ENCODE data around the gene RRP15. TPM values are rescaled to one million over a fixed set of nuclear protein-coding genes. Genes with fewer than 3 reads are reported as not detected.
"Not testable (repeated sequence)": the region's sequence is repeated elsewhere in the genome, so short reads cannot be mapped to it uniquely, and the experiment has no call there.

RRP15 gene
- total RNA-seq, 1 experiment from 2014 or later, result 83.1 TPM

GRCh38 chr1:218317061-218317460 is 32.0 kb downstream of the RRP15 start:
- Mint-ChIP-seq H3K4me3 (ENCODE audit: unreplicated experiment) (no peak overlapping the region), H3K4me1 (ENCODE audit: insufficient read depth, unreplicated experiment) (no peaks in the 10 kb centered on the region), H3K9me3 (ENCODE audit: unreplicated experiment) (no peaks in the 10 kb centered on the region), H3K27me3 (ENCODE audit: insufficient read depth, unreplicated experiment) (no peaks in the 10 kb centered on the region), H3K27ac (ENCODE audit: low read depth, unreplicated experiment) (no peak overlapping the region), H3K36me3 (ENCODE audit: insufficient read depth, unreplicated experiment) (peaks cover 56% of the 10 kb centered on the region)
- no TSS peak for BruUV-seq (replicated peaks)
- no peak for DNase-seq (ENCODE audit: unreplicated experiment)
- ChIA-PET CTCF (interaction anchor here (1.7 to 2.4 kb wide), 3 partner anchors 10 to 17 kb away, joined by 6 to 20 read pairs (median 14); no protein-coding TSS in a partner anchor), POLR2A (interaction anchor here (1.1 to 1.4 kb wide), 2 partner anchors 12 to 14 kb away, joined by 3 read pairs; no protein-coding TSS in a partner anchor)
- no peak for TF ChIP-seq CTCF (IDR thresholded peaks at IDR 0.05; ENCODE audit: unreplicated experiment)
- intact Hi-C loops (cut with micrococcal nuclease), result no loop called here

- CTCF ChIA-PET, result interaction anchor here (0.6 to 5.1 kb wide), 7 partner anchors 10 to 1492 kb away, joined by 3 to 31 read pairs (median 4); no protein-coding TSS in a partner anchor
- not testable (repeated sequence) for BruUV-seq (replicated peaks)
Observed at GRCh38 chr1:218320182-218320581, 35.1 kb downstream of the RRP15 start.

GRCh38 chr1:218322762-218323161 is 37.7 kb downstream of the RRP15 start:
- H3K27ac Mint-ChIP-seq (ENCODE audit: low read depth, unreplicated experiment), result no peak overlapping the region
- H3K9me3 Mint-ChIP-seq (ENCODE audit: unreplicated experiment), result no peaks in the 10 kb centered on the region
- H3K36me3 Mint-ChIP-seq (ENCODE audit: insufficient read depth, unreplicated experiment), result peaks cover 63% of the 10 kb centered on the region
- no peaks in the 10 kb centered on the region for H3K4me1 Mint-ChIP-seq (ENCODE audit: insufficient read depth, unreplicated experiment)
- POLR2A ChIA-PET, result interaction anchor here (0.5 to 1.2 kb wide), 2 partner anchors 9 to 1503 kb away, joined by 4 to 5 read pairs; no protein-coding TSS in a partner anchor
- no peak for TF ChIP-seq CTCF (IDR thresholded peaks at IDR 0.05; ENCODE audit: unreplicated experiment)
- no peak for DNase-seq (ENCODE audit: unreplicated experiment)
- CTCF ChIA-PET, result interaction anchor here (0.6 to 5.1 kb wide), 10 partner anchors 10 to 1181 kb away, joined by 3 to 31 read pairs (median 3); no protein-coding TSS in a partner anchor
- no peaks in the 10 kb centered on the region for H3K27me3 Mint-ChIP-seq (ENCODE audit: insufficient read depth, unreplicated experiment)
- H3K4me3 Mint-ChIP-seq (ENCODE audit: unreplicated experiment), result no peak overlapping the region
- intact Hi-C loops (cut with micrococcal nuclease), result no loop called here
- no TSS peak for BruUV-seq (replicated peaks)

More at GRCh38 chr1:218320182-218320581, 35.1 kb downstream of the RRP15 start:
- H3K27ac Mint-ChIP-seq (ENCODE audit: low read depth, unreplicated experiment); H3K27me3 Mint-ChIP-seq (ENCODE audit: insufficient read depth, unreplicated experiment); intact Hi-C loops (cut with micrococcal nuclease); POLR2A ChIA-PET; H3K4me3 Mint-ChIP-seq (ENCODE audit: unreplicated experiment); H3K4me1 Mint-ChIP-seq (ENCODE audit: insufficient read depth, unreplicated experiment); H3K9me3 Mint-ChIP-seq (ENCODE audit: unreplicated experiment); DNase-seq (ENCODE audit: unreplicated experiment): not testable (repeated sequence)
- peaks cover 56% of the 10 kb centered on the region for H3K36me3 Mint-ChIP-seq (ENCODE audit: insufficient read depth, unreplicated experiment)

GRCh38 chr1:218323568-218324225 is 38.6 kb downstream of the RRP15 start:
- Mint-ChIP-seq H3K27ac (ENCODE audit: low read depth, unreplicated experiment) (no peak overlapping the region), H3K27me3 (ENCODE audit: insufficient read depth, unreplicated experiment) (no peaks in the 10 kb centered on the region), H3K36me3 (ENCODE audit: insufficient read depth, unreplicated experiment) (peaks cover 55% of the 10 kb centered on the region), H3K9me3 (ENCODE audit: unreplicated experiment) (no peaks in the 10 kb centered on the region), H3K4me3 (ENCODE audit: unreplicated experiment) (no peak overlapping the region), H3K4me1 (ENCODE audit: insufficient read depth, unreplicated experiment) (no peaks in the 10 kb centered on the region)
- no peak for DNase-seq (ENCODE audit: unreplicated experiment)
- no TSS peak for BruUV-seq (replicated peaks)
- CTCF ChIA-PET, result interaction anchor here (0.6 to 5.1 kb wide), 8 partner anchors 9 to 1243 kb away, joined by 3 to 31 read pairs (median 3); no protein-coding TSS in a partner anchor
- POLR2A ChIA-PET, result interaction anchor here (0.5 to 0.6 kb wide), 2 partner anchors 1479 to 1502 kb away, joined by 4 read pairs; no protein-coding TSS in a partner anchor
- no peak for TF ChIP-seq CTCF (IDR thresholded peaks at IDR 0.05; ENCODE audit: unreplicated experiment)
- intact Hi-C loops (cut with micrococcal nuclease), result no loop called here
